Endothelial cell of umbilical vein (primary cell): Measurements from ENCODE around the gene MTFMT. TPM values are rescaled to one million over a fixed set of nuclear protein-coding genes. Genes with fewer than 3 reads are reported as not detected.

Source experiments
- BruUV-seq: library from RNA; stranded (reverse); fragments of 400-500 nt; replicated peaks from 2 replicates; lab custom pipeline; 2021; lab: Mats Ljungman, UMichigan
- CTCF ChIA-PET: fragments of 300-600, 350-600 bp; sonication (Branson Sonifier 250); formaldehyde crosslinking; loops from one replicate; lab custom pipeline; 2021; ENCODE audit warnings: antibody characterized with exemption, inconsistent platforms; lab: Charles Lee
- POLR2A ChIA-PET: fragments of 300-600, 350-600 bp; sonication (Branson Sonifier 250); formaldehyde crosslinking; loops from one replicate; lab custom pipeline; 2021; ENCODE audit warnings: antibody characterized with exemption, inconsistent platforms; lab: Charles Lee
- DNase-seq: peaks from one replicate; pipeline ENCODE4 v3.0.0-alpha.2; 2011; ENCODE audit warnings: low read depth, low spot score
- FAIRE-seq: peaks from 2 replicates; lab custom pipeline; 2011; peaks lifted over from hg19 to GRCh38; lab: Jason Lieb, UNC
- H2AFZ ChIP-seq: 2 replicates; pipeline ENCODE4 v1.6.0; 2012; ENCODE audit warnings: low read depth, low read length, control low read depth, inconsistent platforms
- H3K27ac ChIP-seq: 2 replicates; pipeline ENCODE4 v1.5.1; 2011; ENCODE audit warnings: low read depth, mild to moderate bottlenecking, control low read depth, low read length, moderate library complexity; ENCODE audit not compliant: insufficient read depth
- H3K27me3 ChIP-seq, 2 experiments: 2 replicates each; pipeline versions ENCODE4 v1.6.0 to v1.6.1; 2011; ENCODE audit warnings: low read length in 2 of 2, mixed read lengths in 1 of 2; ENCODE audit not compliant: control insufficient read depth in 2 of 2, insufficient read depth in 2 of 2
- H3K36me3 ChIP-seq, 2 experiments: 2 replicates in 1 of 2; 3 replicates in 1 of 2; pipeline ENCODE4 v1.5.1; 2011; ENCODE audit warnings: low read length in 2 of 2, mild to moderate bottlenecking in 1 of 2, moderate library complexity in 1 of 2; ENCODE audit not compliant: control insufficient read depth in 2 of 2, insufficient read depth in 2 of 2; ENCODE audit errors: extremely low read depth in 1 of 2
- H3K4me1 ChIP-seq: 3 replicates; pipeline ENCODE4 v1.5.1; 2011; ENCODE audit warnings: mild to moderate bottlenecking, low read length; ENCODE audit not compliant: control insufficient read depth, insufficient read depth; ENCODE audit errors: extremely low read depth
- H3K4me2 ChIP-seq: 2 replicates; pipeline ENCODE4 v1.6.1; 2011; ENCODE audit warnings: low read length, control low read depth, mixed read lengths; ENCODE audit not compliant: insufficient read depth
- H3K4me3 ChIP-seq, 3 experiments: fragments of 200-600 bp in 1 of 3; sonication (generic), shearing (Covaris generic) in 1 of 3; replicated peaks in 1 of 3; 2 replicates each; pipeline ENCODE4 v1.5.1; 2011 to 2016; ENCODE audit warnings: control low read depth in 3 of 3, low read length in 3 of 3, mild to moderate bottlenecking in 2 of 3, inconsistent platforms in 1 of 3, low read depth in 1 of 3, moderate library complexity in 1 of 3; ENCODE audit not compliant: insufficient read depth in 1 of 3
- H3K79me2 ChIP-seq: 2 replicates; pipeline ENCODE4 v1.6.0; 2012; ENCODE audit warnings: low read length, inconsistent platforms; ENCODE audit not compliant: control insufficient read depth, insufficient read depth
- H3K9ac ChIP-seq: replicated peaks from 2 replicates; pipeline ENCODE3; 2011; ENCODE audit warnings: low read length, control low read depth; ENCODE audit not compliant: insufficient read depth; ENCODE audit errors: extremely low read depth
- H3K9me1 ChIP-seq: replicated peaks from 3 replicates; pipeline ENCODE4 v1.6.0; 2011; ENCODE audit warnings: mild to moderate bottlenecking, low read length; ENCODE audit not compliant: control insufficient read depth, insufficient read depth; ENCODE audit errors: extremely low read depth
- H3K9me3 ChIP-seq: replicated peaks from 2 replicates; pipeline ENCODE4 v1.5.1; 2012; ENCODE audit warnings: low read length, inconsistent platforms; ENCODE audit not compliant: control insufficient read depth, insufficient read depth
- H4K20me1 ChIP-seq: replicated peaks from 2 replicates; pipeline ENCODE3; 2011; ENCODE audit warnings: mild to moderate bottlenecking, low read length; ENCODE audit not compliant: control insufficient read depth, insufficient read depth; ENCODE audit errors: extremely low read depth
- EZH2 ChIP-seq: IDR thresholded peaks from 2 replicates; pipeline ENCODE4 v1.6.1; 2012; ENCODE audit warnings: borderline replicate concordance, low read depth, mild to moderate bottlenecking, moderate library complexity, low read length, inconsistent platforms; ENCODE audit not compliant: severe bottlenecking
- FOS ChIP-seq: IDR thresholded peaks from 2 replicates; pipeline ENCODE4 v1.6.1; 2011; ENCODE audit warnings: mild to moderate bottlenecking, low read length, moderate library complexity, borderline replicate concordance; ENCODE audit not compliant: insufficient read depth
- GATA2 ChIP-seq: IDR thresholded peaks from 2 replicates; pipeline ENCODE4 v1.7.0; 2011; ENCODE audit warnings: low read depth, mild to moderate bottlenecking, moderate library complexity, mixed read lengths, low read length; ENCODE audit not compliant: insufficient read length, insufficient read depth
- JUN ChIP-seq: IDR thresholded peaks from 2 replicates; pipeline ENCODE4 v1.6.1; 2011; ENCODE audit warnings: borderline replicate concordance, low read depth; ENCODE audit not compliant: insufficient read length, insufficient read depth
- MYC ChIP-seq: IDR thresholded peaks from one replicate; pipeline ENCODE4 v1.6.1; 2011; ENCODE audit warnings: mild to moderate bottlenecking, low read depth, low read length
- POLR2A ChIP-seq: IDR thresholded peaks from 2 replicates; pipeline ENCODE4 v1.6.1; 2012; ENCODE audit warnings: low read depth, mild to moderate bottlenecking, control low read depth, low read length
- POLR2AphosphoS5 ChIP-seq: IDR thresholded peaks from 2 replicates; pipeline ENCODE4 v1.6.1; 2012; ENCODE audit warnings: low read depth, mild to moderate bottlenecking, control low read depth, low read length, moderate library complexity; ENCODE audit not compliant: insufficient read depth
- dilution Hi-C: fragments of 300-500 bp; cut with MboI; formaldehyde crosslinking; loops from one replicate; pipeline ENCODE4 v1.15.0; 2019; ENCODE audit warnings: low sequenced_read_pairs; ENCODE audit not compliant: extremely low pct_ligation_motif_present
- intact Hi-C: fragments of 100-400 bp; cut with micrococcal nuclease; formaldehyde crosslinking; loops from one replicate; pipeline ENCODE4 v1.10.0; 2022
- polyA plus RNA-seq, 4 experiments: library from polyadenylated mRNA; depleted of rRNA in 3 of 4; stranded (reverse) in 3 of 4; unstranded in 1 of 4; fragments of >200 nt; gene quantifications; 2 replicates each; pipeline versions ENCODE4 v1.2.1 to v1.2.3, GENCODE V29; 2011 to 2012; ENCODE audit warnings: missing spikeins in 1 of 4
- total RNA-seq: library from RNA; stranded (reverse); gene quantifications from 2 replicates; pipeline ENCODE4 v1.2.3, GENCODE V29; 2021
- TF ChIP-seq, protein P1 (sequence below): IDR thresholded peaks from 2 replicates; pipeline ENCODE4 v1.6.1; 2011; ENCODE audit not compliant: insufficient read depth, insufficient read length
- TF ChIP-seq, protein P2 (sequence below), 2 donors: IDR thresholded peaks; 1 replicate in 1 of 2; 2 replicates in 1 of 2; pipeline ENCODE4 v1.5.1; 2011; ENCODE audit warnings: low read length in 2 of 2, mild to moderate bottlenecking in 2 of 2, moderate library complexity in 2 of 2, control low read depth in 1 of 2, inconsistent platforms in 1 of 2, low read depth in 1 of 2; ENCODE audit not compliant: insufficient read depth in 1 of 2; ENCODE audit errors: extremely low read depth in 1 of 2

MTFMT gene
- total and polyA plus RNA-seq, 2 donors (not counting 3 experiments of a cell fraction or from before 2014, with no cell fraction given): 7.5 to 20.4 TPM

DNA sequence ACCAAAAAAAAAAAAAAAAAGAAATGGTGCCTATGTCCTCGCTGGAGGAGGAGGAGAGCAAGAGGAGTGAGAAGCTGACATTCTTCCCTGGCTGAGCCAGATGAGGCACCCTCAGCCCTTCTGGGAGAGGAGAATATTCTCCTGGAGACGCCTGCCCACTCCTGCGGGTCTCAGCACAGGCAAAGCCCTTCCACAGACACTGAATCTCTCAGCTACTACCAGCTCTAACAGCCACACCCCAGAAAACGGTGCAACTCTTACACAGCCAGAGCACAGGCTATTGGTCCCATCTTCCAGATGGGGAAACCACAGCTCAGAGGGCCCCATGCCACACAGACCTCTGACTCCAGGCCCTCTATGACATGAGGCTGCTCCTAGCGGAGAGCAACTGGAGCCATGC is 32.6 kb upstream of the MTFMT start:
- intact Hi-C loops: no loop called here
- no peaks in the 10 kb centered on the region for H3K9me3 ChIP-seq
- H2AFZ ChIP-seq: no peak overlapping the region
- DNase-seq (no peak), FAIRE-seq (no peak)
- peaks cover 17 to 22% of the 10 kb centered on the region in 2 experiments for H3K27me3 ChIP-seq
- H3K4me3 ChIP-seq: no peak overlapping the region
- no peak overlapping the region for H3K9ac ChIP-seq
- H3K36me3 ChIP-seq: no peaks in the 10 kb centered on the region
- H4K20me1 ChIP-seq: no peaks in the 10 kb centered on the region
- no TSS peak for BruUV-seq
- H3K9me1 ChIP-seq: no peaks in the 10 kb centered on the region
- TF ChIP-seq EZH2 (no peak), GATA2 (no peak), POLR2AphosphoS5 (no peak), FOS (no peak), MYC (no peak), POLR2A (no peak), JUN (no peak)
- TF ChIP-seq, protein P1, sequence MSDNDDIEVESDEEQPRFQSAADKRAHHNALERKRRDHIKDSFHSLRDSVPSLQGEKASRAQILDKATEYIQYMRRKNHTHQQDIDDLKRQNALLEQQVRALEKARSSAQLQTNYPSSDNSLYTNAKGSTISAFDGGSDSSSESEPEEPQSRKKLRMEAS: no peak
- TF ChIP-seq, protein P2, sequence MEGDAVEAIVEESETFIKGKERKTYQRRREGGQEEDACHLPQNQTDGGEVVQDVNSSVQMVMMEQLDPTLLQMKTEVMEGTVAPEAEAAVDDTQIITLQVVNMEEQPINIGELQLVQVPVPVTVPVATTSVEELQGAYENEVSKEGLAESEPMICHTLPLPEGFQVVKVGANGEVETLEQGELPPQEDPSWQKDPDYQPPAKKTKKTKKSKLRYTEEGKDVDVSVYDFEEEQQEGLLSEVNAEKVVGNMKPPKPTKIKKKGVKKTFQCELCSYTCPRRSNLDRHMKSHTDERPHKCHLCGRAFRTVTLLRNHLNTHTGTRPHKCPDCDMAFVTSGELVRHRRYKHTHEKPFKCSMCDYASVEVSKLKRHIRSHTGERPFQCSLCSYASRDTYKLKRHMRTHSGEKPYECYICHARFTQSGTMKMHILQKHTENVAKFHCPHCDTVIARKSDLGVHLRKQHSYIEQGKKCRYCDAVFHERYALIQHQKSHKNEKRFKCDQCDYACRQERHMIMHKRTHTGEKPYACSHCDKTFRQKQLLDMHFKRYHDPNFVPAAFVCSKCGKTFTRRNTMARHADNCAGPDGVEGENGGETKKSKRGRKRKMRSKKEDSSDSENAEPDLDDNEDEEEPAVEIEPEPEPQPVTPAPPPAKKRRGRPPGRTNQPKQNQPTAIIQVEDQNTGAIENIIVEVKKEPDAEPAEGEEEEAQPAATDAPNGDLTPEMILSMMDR (IDR thresholded peaks at IDR 0.05; ENCODE audit: extremely low read depth in 1 of 2, insufficient read depth in 1 of 2, low read depth in 1 of 2, low read length in 2 of 2): no peak
- no peaks in the 10 kb centered on the region for H3K4me1 ChIP-seq
- POLR2A ChIA-PET: no interaction called here
- dilution Hi-C loops: no loop called here
- H3K27ac ChIP-seq: no peak overlapping the region
- H3K79me2 ChIP-seq: no peaks in the 10 kb centered on the region
- CTCF ChIA-PET: interaction anchor here (0.6 to 4.5 kb wide), 6 partner anchors 8 to 230 kb away, joined by 3 to 29 read pairs (median 4); partner anchors contain the start of gene KBTBD13
- H3K4me2 ChIP-seq: no peak overlapping the region
